Measurements from ENCODE around the gene AGAP1.

Gene AGAP1

DNA sequence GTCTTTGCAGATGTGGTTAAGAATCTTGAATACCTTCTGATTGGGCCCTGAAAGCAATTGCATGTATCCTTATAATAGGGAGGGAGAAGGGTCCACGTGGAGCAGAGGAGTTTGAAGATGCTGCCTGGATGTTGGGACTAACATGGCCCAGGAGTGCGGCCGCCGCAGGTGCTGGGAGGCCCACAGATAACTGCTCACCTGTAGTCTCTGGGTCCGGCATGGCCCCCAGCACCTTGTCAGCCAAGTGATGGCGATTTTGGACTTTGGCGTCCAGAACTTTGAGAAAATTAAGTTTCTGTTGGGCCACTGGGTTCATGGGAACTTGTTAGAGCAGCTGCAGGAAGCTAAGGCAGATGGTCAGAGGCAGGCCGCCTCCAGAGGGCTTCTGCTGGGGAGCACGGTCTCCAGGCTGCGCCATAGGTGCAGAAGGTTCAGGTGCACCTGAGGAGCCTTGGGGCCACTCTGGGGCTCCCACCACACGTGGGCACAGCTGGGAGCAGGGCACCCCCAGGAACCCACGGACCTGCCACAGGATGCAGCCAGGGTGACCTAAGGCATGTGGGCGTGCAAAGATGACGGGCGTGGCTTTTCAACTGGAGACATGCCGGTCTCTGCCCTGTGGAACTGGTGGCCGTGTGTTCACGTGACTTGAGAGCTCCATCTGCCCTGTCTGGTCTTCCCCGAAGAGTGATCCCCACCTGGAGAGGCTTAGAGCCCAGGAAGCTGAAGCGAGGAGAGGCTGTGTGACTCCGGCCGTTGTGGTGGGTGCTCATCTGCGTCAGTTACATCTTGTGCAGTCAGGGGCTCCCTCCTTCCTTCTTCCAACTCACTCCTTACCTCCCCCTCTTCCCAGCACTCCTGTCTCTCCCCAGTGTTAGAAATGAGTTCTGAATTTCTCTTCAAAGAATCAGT lies 277.3 kb downstream of the AGAP1 start:
- no peak for TF ChIP-seq Cebpa-rat (IDR thresholded peaks at IDR 0.05)
- Histone ChIP-seq H3K9me3 (no peaks in the 10 kb centered on the region), H3K27ac (no peak overlapping the region), H3K27me3 (no peaks in the 10 kb centered on the region), H3K4me3 (no peak overlapping the region), H3K9ac (no peak overlapping the region), H3K4me2 (no peak overlapping the region), H4K20me1 (peaks cover 9% of the 10 kb centered on the region; the same call in 1 of the 2 replicates), H3K4me1 (no peaks in the 10 kb centered on the region), H3K36me3 (peaks cover 72% of the 10 kb centered on the region)

DNA sequence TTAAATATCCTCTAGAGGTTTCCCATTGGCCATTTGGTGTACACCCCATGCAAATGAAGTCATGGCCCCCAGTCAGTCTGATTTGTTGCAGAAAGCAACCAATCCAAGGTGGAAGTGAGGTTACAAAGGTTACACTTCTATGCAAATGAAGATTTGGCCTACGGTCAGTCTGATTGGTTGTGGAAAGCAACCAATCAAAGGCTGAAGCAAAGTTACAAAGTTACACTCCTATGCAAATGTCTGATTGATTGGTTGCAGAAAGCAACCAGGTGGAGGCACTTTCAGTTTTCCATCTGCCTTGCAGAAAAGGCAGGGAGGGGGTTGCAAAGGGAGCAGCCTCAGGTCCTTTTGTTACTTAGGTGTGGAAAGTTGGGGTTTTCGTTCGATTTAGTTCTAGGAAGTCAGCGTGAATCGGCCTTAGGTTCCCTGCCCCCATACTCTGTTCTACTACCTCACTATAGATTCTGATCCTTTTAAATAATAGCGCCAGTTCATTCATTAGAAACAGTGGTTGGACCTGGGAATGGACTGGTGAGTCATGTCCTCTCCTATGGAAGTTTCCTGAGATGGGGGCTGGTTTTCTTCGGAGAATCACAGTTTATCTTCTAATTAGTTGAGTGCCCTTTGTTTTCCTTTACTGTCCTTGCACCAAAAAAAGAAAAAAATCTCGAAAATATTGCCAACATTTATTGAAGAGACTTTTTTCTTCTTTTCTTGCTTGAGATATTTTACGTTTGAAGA lies 279.5 kb downstream of the AGAP1 start:
- Histone ChIP-seq H3K36me3 (peaks cover 84% of the 10 kb centered on the region), H3K27me3 (no peaks in the 10 kb centered on the region), H3K4me1 (no peaks in the 10 kb centered on the region), H3K27ac (no peak overlapping the region), H3K9me3 (no peaks in the 10 kb centered on the region), H3K4me3 (no peak overlapping the region), H3K4me2 (no peak overlapping the region), H4K20me1 (peaks cover 26% of the 10 kb centered on the region), H3K9ac (no peak overlapping the region)
- TF ChIP-seq Cebpa-rat (IDR thresholded peaks at IDR 0.05), result no peak

DNA sequence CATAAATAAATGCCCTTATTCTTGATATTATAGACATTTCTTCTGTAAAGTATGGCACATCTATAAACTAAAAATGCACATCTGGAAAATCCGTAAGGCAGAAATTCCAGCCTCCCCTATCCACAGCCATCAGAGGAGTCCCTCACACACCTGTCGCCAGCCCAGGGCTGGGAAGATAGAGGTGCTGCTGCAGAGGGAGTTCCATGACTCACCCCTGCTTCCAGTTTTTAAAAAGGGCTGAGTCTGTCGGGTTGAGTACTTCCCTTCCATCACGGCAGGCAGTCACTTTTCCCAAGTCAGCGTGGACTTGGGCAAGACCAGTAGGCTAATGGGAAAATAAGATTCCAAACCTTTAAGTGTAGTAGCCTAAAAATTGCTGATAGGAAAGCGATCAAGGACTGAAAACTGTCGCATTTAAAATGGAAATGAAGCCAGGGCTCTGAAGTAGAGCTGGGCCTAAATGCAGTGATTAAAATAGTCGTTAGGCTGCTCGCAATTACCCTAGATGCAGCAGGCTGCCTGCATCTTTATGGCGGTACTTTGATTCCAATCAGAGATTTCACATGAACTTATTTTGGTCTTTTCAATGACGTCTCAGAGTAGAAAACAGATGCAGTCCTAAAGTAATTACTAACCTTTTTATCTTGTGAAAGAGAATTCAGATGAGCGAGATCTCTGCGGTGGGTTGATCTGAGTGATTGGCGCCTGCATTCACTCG lies 280.5 kb downstream of the AGAP1 start:
- Histone ChIP-seq H3K4me3 (no peak overlapping the region), H3K27me3 (no peaks in the 10 kb centered on the region), H3K4me2 (no peak overlapping the region), H3K9ac (no peak overlapping the region), H3K27ac (no peak overlapping the region), H4K20me1 (peaks cover 35% of the 10 kb centered on the region), H3K4me1 (no peaks in the 10 kb centered on the region), H3K9me3 (no peaks in the 10 kb centered on the region), H3K36me3 (peaks cover 82% of the 10 kb centered on the region)
- no peak for TF ChIP-seq Cebpa-rat (IDR thresholded peaks at IDR 0.05)

DNA sequence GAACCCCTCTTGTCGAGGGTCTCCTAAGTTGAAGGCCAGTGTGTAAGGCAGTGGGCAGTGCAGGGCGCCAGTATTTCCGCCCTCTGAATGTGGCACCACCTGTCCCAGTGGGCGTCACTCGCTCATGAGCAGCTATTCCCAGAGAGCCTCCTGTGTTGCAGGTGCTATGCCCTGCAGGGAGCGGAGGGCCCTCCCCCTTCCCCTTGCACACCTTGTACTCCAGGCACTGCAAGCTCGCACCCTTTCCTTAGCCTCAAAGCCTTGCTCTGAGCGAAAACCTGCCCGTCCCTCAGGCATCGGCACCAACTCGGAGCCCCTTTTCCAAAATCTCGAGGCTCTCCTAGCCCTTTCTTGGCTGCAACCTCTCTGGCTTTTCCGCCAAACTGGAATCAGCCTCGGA lies 282.7 kb downstream of the AGAP1 start:
- no peak overlapping the region for H3K4me3 ChIP-seq
- H3K4me1 ChIP-seq, result peaks cover 6% of the 10 kb centered on the region
- H3K9ac ChIP-seq, result no peak overlapping the region
- H4K20me1 ChIP-seq, result peaks cover 28% of the 10 kb centered on the region
- TF ChIP-seq Cebpa-rat (IDR thresholded peaks at IDR 0.05), result no peak
- H3K27ac ChIP-seq, result no peak overlapping the region
- H3K9me3 ChIP-seq, result no peaks in the 10 kb centered on the region
- no peaks in the 10 kb centered on the region for H3K27me3 ChIP-seq
- no peak overlapping the region for H3K4me2 ChIP-seq
- peaks cover 62% of the 10 kb centered on the region for H3K36me3 ChIP-seq

DNA sequence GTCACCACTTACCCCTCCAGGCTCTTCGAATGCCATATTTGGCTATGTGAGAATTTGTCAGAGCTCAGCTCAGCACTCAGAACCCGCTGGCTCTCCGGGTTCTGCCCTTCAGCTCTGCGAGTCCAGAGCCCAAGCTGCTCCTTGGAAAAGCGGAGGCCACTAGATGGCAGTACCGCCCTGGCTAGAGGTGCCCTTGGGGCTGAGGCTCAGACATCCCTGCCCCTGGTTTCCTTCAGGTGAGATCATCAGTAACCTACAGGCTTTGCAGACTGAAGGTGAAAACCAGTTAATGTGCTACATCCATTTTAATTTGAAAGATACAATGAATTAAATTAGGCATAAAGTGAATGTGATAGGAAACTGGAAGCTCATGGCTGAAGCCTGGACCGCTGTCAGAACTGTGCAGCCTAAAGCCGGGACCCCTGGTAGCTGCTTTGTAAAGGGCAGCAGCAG lies 285.6 kb downstream of the AGAP1 start:
- Histone ChIP-seq H3K4me1 (peaks cover 15% of the 10 kb centered on the region), H3K9me3 (no peaks in the 10 kb centered on the region), H3K27ac (no peak overlapping the region), H3K4me2 (no peak overlapping the region), H3K36me3 (peaks cover 47% of the 10 kb centered on the region), H3K9ac (no peak overlapping the region), H4K20me1 (peaks cover 28% of the 10 kb centered on the region), H3K4me3 (no peak overlapping the region), H3K27me3 (no peaks in the 10 kb centered on the region)
- TF ChIP-seq Cebpa-rat (IDR thresholded peaks at IDR 0.05), result no peak

DNA sequence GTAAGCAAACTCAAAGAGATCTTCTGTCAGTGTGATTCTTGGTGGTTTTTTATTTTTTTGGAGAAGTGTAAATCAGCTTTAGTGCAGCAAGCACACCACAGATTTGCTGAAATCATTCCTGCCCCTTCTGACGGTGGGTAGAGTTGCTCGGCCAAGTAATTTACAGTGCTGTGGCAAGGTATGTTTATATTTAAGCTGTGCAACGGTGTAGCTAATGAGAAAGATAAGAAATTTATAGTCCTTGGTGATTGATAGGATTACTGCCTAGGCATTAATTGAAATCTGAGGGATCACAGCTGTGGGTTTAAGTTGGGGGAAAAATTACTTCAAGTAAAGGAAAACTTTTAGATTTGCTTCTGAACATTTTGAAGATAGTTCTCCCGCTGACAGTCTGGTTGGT lies 286.6 kb downstream of the AGAP1 start:
- Histone ChIP-seq H3K4me3 (no peak overlapping the region), H3K36me3 (peaks cover 40% of the 10 kb centered on the region), H3K9ac (no peak overlapping the region), H3K27ac (no peak overlapping the region), H3K9me3 (no peaks in the 10 kb centered on the region), H3K27me3 (no peaks in the 10 kb centered on the region), H4K20me1 (peaks cover 28% of the 10 kb centered on the region), H3K4me1 (peaks cover 15% of the 10 kb centered on the region), H3K4me2 (no peak overlapping the region)
- TF ChIP-seq Cebpa-rat (IDR thresholded peaks at IDR 0.05), result no peak

DNA sequence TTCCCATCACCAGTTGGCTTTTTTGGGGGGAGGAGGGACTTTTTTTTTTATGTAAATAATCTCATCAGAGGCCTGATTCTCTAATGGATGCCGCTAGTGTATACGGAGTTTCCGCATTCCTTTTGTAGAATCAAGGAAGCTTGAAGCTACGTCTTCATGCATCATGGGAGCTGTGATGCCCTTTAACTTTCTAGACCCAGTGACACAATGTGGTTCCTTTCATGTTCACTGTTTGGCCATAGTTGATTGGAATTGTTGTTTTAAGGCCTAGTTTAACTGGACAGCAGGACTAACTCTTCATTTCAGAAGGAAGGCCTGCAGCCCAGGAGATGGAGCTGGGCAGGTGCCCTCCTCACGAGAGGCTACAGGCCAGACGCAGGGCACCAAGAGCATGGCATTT lies 287.9 kb downstream of the AGAP1 start:
- Histone ChIP-seq H3K4me3 (no peak overlapping the region), H3K4me1 (peaks cover 15% of the 10 kb centered on the region), H3K9me3 (no peaks in the 10 kb centered on the region), H3K9ac (no peak overlapping the region), H3K4me2 (peak overlapping the region; percentile 64), H4K20me1 (peaks cover 20% of the 10 kb centered on the region), H3K36me3 (peaks cover 33% of the 10 kb centered on the region), H3K27me3 (no peaks in the 10 kb centered on the region), H3K27ac (no peak overlapping the region)
- TF ChIP-seq Cebpa-rat (IDR thresholded peaks at IDR 0.05), result no peak

DNA sequence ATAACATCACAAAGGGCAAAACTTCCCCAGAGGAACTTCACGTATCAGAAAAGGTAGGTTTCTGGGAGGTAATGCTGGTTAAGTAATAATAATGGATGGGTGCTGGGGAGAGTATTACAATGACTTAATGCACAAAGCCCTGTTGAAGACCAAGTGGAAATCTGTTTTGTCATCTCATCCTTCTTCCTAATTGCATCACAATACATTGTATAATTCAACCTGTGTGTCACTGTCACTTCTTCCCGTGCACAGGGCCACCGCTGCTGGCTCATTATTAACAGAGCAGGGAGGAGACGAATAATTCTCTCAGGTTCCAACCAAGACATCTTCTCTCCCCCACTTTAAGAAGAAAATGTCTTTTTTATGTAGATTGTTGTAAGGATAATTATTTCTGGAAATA lies 290.9 kb downstream of the AGAP1 start:
- Histone ChIP-seq H3K9ac (no peak overlapping the region), H3K27ac (no peak overlapping the region), H3K4me3 (no peak overlapping the region), H3K4me1 (peaks cover 15% of the 10 kb centered on the region), H3K27me3 (no peaks in the 10 kb centered on the region), H4K20me1 (no peaks in the 10 kb centered on the region), H3K9me3 (no peaks in the 10 kb centered on the region), H3K4me2 (no peak overlapping the region), H3K36me3 (peaks cover 28% of the 10 kb centered on the region)
- TF ChIP-seq Cebpa-rat (IDR thresholded peaks at IDR 0.05), result no peak

DNA sequence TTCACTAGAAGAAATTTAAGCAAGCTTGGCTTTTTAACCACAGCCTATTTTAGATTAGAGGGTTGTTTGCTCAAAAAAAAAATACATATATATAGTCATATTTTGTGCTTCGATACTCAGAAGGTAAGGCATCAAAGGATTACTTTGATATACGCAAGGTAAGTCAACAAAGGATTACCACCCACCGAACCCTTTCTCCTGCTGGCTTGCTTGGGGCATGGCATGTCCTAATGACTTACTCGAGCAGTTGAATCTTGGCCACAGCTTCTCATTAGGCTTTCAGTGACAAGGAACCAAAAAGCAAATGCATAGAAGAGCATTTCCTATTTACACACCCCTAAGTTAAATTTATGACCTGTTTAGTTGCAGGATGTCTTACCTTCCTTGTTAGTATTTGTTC lies 295.7 kb downstream of the AGAP1 start:
- Histone ChIP-seq H3K4me2 (no peak overlapping the region), H3K27me3 (no peaks in the 10 kb centered on the region), H3K4me1 (no peaks in the 10 kb centered on the region), H4K20me1 (peaks cover 10% of the 10 kb centered on the region; the same call in 1 of the 2 replicates), H3K9ac (no peak overlapping the region), H3K4me3 (no peak overlapping the region), H3K27ac (no peak overlapping the region), H3K36me3 (peaks cover 46% of the 10 kb centered on the region), H3K9me3 (no peaks in the 10 kb centered on the region)
- no peak for TF ChIP-seq Cebpa-rat (IDR thresholded peaks at IDR 0.05)
